Astrocyte of the hippocampus (primary cell): Measurements from ENCODE around the gene CNNM4.
A peak's percentile ranks its signal among the peaks of the same experiment; 100 is the strongest.

ENCODE experiments used
- DNase-seq: peaks from one replicate; pipeline ENCODE4 v3.0.0; 2011; ENCODE audit warnings: low read depth, low spot score

The CNNM4 gene

GRCh38 chr2:96859099-96859649 is 98.5 kb downstream of the CNNM4 start:
- DNase-seq = peak; percentile 30

- no peak for DNase-seq
Observed at GRCh38 chr2:96859681-96860064, 99.0 kb downstream of the CNNM4 start.

- DNase-seq = no peak
Observed at GRCh38 chr2:96860065-96861029, 99.6 kb downstream of the CNNM4 start.

- no peak for DNase-seq
Observed at GRCh38 chr2:96861074-96861473, 100.4 kb downstream of the CNNM4 start.
